Endothelial cell of umbilical vein (primary cell): ENCODE results near the gene ADARB2. TPM values are rescaled to one million over a fixed set of nuclear protein-coding genes. Genes with fewer than 3 reads are reported as not detected.

Experiments
- BruUV-seq: library from RNA; stranded (reverse); fragments of 400-500 nt; replicated peaks from 2 replicates; lab custom pipeline; 2021; lab: Mats Ljungman, UMichigan
- CTCF ChIA-PET: fragments of 300-600, 350-600 bp; sonication (Branson Sonifier 250); formaldehyde crosslinking; loops from one replicate; lab custom pipeline; 2021; ENCODE audit warnings: antibody characterized with exemption, inconsistent platforms; lab: Charles Lee
- POLR2A ChIA-PET: fragments of 300-600, 350-600 bp; sonication (Branson Sonifier 250); formaldehyde crosslinking; loops from one replicate; lab custom pipeline; 2021; ENCODE audit warnings: antibody characterized with exemption, inconsistent platforms; lab: Charles Lee
- DNase-seq: peaks from one replicate; pipeline ENCODE4 v3.0.0-alpha.2; 2011; ENCODE audit warnings: low read depth, low spot score
- FAIRE-seq: peaks from 2 replicates; lab custom pipeline; 2011; peaks lifted over from hg19 to GRCh38; lab: Jason Lieb, UNC
- H2AFZ ChIP-seq: 2 replicates; pipeline ENCODE4 v1.6.0; 2012; ENCODE audit warnings: low read depth, low read length, control low read depth, inconsistent platforms
- H3K27ac ChIP-seq: 2 replicates; pipeline ENCODE4 v1.5.1; 2011; ENCODE audit warnings: low read depth, mild to moderate bottlenecking, control low read depth, low read length, moderate library complexity; ENCODE audit not compliant: insufficient read depth
- H3K27me3 ChIP-seq, 2 experiments: 2 replicates each; pipeline versions ENCODE4 v1.6.0 to v1.6.1; 2011; ENCODE audit warnings: low read length in 2 of 2, mixed read lengths in 1 of 2; ENCODE audit not compliant: control insufficient read depth in 2 of 2, insufficient read depth in 2 of 2
- H3K36me3 ChIP-seq, 2 experiments: 2 replicates in 1 of 2; 3 replicates in 1 of 2; pipeline ENCODE4 v1.5.1; 2011; ENCODE audit warnings: low read length in 2 of 2, mild to moderate bottlenecking in 1 of 2, moderate library complexity in 1 of 2; ENCODE audit not compliant: control insufficient read depth in 2 of 2, insufficient read depth in 2 of 2; ENCODE audit errors: extremely low read depth in 1 of 2
- H3K4me1 ChIP-seq: 3 replicates; pipeline ENCODE4 v1.5.1; 2011; ENCODE audit warnings: mild to moderate bottlenecking, low read length; ENCODE audit not compliant: control insufficient read depth, insufficient read depth; ENCODE audit errors: extremely low read depth
- H3K4me2 ChIP-seq: 2 replicates; pipeline ENCODE4 v1.6.1; 2011; ENCODE audit warnings: low read length, control low read depth, mixed read lengths; ENCODE audit not compliant: insufficient read depth
- H3K4me3 ChIP-seq, 3 experiments: fragments of 200-600 bp in 1 of 3; sonication (generic), shearing (Covaris generic) in 1 of 3; replicated peaks in 1 of 3; 2 replicates each; pipeline ENCODE4 v1.5.1; 2011 to 2016; ENCODE audit warnings: control low read depth in 3 of 3, low read length in 3 of 3, mild to moderate bottlenecking in 2 of 3, inconsistent platforms in 1 of 3, low read depth in 1 of 3, moderate library complexity in 1 of 3; ENCODE audit not compliant: insufficient read depth in 1 of 3
- H3K79me2 ChIP-seq: 2 replicates; pipeline ENCODE4 v1.6.0; 2012; ENCODE audit warnings: low read length, inconsistent platforms; ENCODE audit not compliant: control insufficient read depth, insufficient read depth
- H3K9ac ChIP-seq: replicated peaks from 2 replicates; pipeline ENCODE3; 2011; ENCODE audit warnings: low read length, control low read depth; ENCODE audit not compliant: insufficient read depth; ENCODE audit errors: extremely low read depth
- H3K9me1 ChIP-seq: replicated peaks from 3 replicates; pipeline ENCODE4 v1.6.0; 2011; ENCODE audit warnings: mild to moderate bottlenecking, low read length; ENCODE audit not compliant: control insufficient read depth, insufficient read depth; ENCODE audit errors: extremely low read depth
- H3K9me3 ChIP-seq: replicated peaks from 2 replicates; pipeline ENCODE4 v1.5.1; 2012; ENCODE audit warnings: low read length, inconsistent platforms; ENCODE audit not compliant: control insufficient read depth, insufficient read depth
- H4K20me1 ChIP-seq: replicated peaks from 2 replicates; pipeline ENCODE3; 2011; ENCODE audit warnings: mild to moderate bottlenecking, low read length; ENCODE audit not compliant: control insufficient read depth, insufficient read depth; ENCODE audit errors: extremely low read depth
- EZH2 ChIP-seq: IDR thresholded peaks from 2 replicates; pipeline ENCODE4 v1.6.1; 2012; ENCODE audit warnings: borderline replicate concordance, low read depth, mild to moderate bottlenecking, moderate library complexity, low read length, inconsistent platforms; ENCODE audit not compliant: severe bottlenecking
- FOS ChIP-seq: IDR thresholded peaks from 2 replicates; pipeline ENCODE4 v1.6.1; 2011; ENCODE audit warnings: mild to moderate bottlenecking, low read length, moderate library complexity, borderline replicate concordance; ENCODE audit not compliant: insufficient read depth
- GATA2 ChIP-seq: IDR thresholded peaks from 2 replicates; pipeline ENCODE4 v1.7.0; 2011; ENCODE audit warnings: low read depth, mild to moderate bottlenecking, moderate library complexity, mixed read lengths, low read length; ENCODE audit not compliant: insufficient read length, insufficient read depth
- JUN ChIP-seq: IDR thresholded peaks from 2 replicates; pipeline ENCODE4 v1.6.1; 2011; ENCODE audit warnings: borderline replicate concordance, low read depth; ENCODE audit not compliant: insufficient read length, insufficient read depth
- MAX ChIP-seq: IDR thresholded peaks from 2 replicates; pipeline ENCODE4 v1.6.1; 2011; ENCODE audit not compliant: insufficient read depth, insufficient read length
- MYC ChIP-seq: IDR thresholded peaks from one replicate; pipeline ENCODE4 v1.6.1; 2011; ENCODE audit warnings: mild to moderate bottlenecking, low read depth, low read length
- POLR2A ChIP-seq: IDR thresholded peaks from 2 replicates; pipeline ENCODE4 v1.6.1; 2012; ENCODE audit warnings: low read depth, mild to moderate bottlenecking, control low read depth, low read length
- POLR2AphosphoS5 ChIP-seq: IDR thresholded peaks from 2 replicates; pipeline ENCODE4 v1.6.1; 2012; ENCODE audit warnings: low read depth, mild to moderate bottlenecking, control low read depth, low read length, moderate library complexity; ENCODE audit not compliant: insufficient read depth
- dilution Hi-C: fragments of 300-500 bp; cut with MboI; formaldehyde crosslinking; loops from one replicate; pipeline ENCODE4 v1.15.0; 2019; ENCODE audit warnings: low sequenced_read_pairs; ENCODE audit not compliant: extremely low pct_ligation_motif_present
- intact Hi-C: fragments of 100-400 bp; cut with micrococcal nuclease; formaldehyde crosslinking; loops from one replicate; pipeline ENCODE4 v1.10.0; 2022
- polyA plus RNA-seq, 4 experiments: library from polyadenylated mRNA; depleted of rRNA in 3 of 4; stranded (reverse) in 3 of 4; unstranded in 1 of 4; fragments of >200 nt; gene quantifications; 2 replicates each; pipeline versions ENCODE4 v1.2.1 to v1.2.3, GENCODE V29; 2011 to 2012; ENCODE audit warnings: missing spikeins in 1 of 4
- total RNA-seq: library from RNA; stranded (reverse); gene quantifications from 2 replicates; pipeline ENCODE4 v1.2.3, GENCODE V29; 2021
- TF ChIP-seq, protein P1 (sequence below), 2 donors: IDR thresholded peaks; 1 replicate in 1 of 2; 2 replicates in 1 of 2; pipeline ENCODE4 v1.5.1; 2011; ENCODE audit warnings: low read length in 2 of 2, mild to moderate bottlenecking in 2 of 2, moderate library complexity in 2 of 2, control low read depth in 1 of 2, inconsistent platforms in 1 of 2, low read depth in 1 of 2; ENCODE audit not compliant: insufficient read depth in 1 of 2; ENCODE audit errors: extremely low read depth in 1 of 2

The ADARB2 gene
- total and polyA plus RNA-seq, 2 donors (not counting 3 experiments of a cell fraction or from before 2014, with no cell fraction given) = not detected

DNA sequence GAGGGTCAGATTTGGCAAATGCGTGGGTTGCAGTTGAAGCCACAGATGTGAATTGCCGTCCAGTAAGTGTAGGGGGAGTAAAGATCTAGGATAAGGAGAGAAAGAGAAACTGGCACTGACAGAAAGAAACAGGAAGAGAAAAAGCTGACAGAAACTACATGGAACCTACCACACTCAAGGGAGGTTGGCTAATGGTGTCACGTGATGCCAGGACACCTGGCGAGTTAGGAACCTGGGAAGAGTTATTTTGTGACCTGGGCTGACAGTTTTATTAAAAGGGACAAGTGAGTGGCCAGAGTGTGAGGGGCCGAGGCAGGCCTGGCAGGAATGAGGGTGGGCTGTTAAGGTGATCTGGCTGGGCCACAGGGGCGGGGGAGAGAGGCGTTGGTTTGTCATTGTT lies 188.7 kb downstream of the ADARB2 start:
- dilution Hi-C loops = no loop called here
- BruUV-seq = no TSS peak
- Histone ChIP-seq H2AFZ (no peak overlapping the region), H3K9me3 (peaks cover 5% of the 10 kb centered on the region), H3K9ac (no peak overlapping the region), H3K79me2 (no peaks in the 10 kb centered on the region), H3K36me3 (no peaks in the 10 kb centered on the region), H3K27me3 (no peaks in the 10 kb centered on the region), H4K20me1 (no peaks in the 10 kb centered on the region), H3K4me3 (no peak overlapping the region), H3K4me2 (no peak overlapping the region), H3K27ac (no peak overlapping the region), H3K4me1 (no peaks in the 10 kb centered on the region), H3K9me1 (no peaks in the 10 kb centered on the region)
- FAIRE-seq (no peak), DNase-seq (no peak)
- intact Hi-C loops = no loop called here
- ChIA-PET CTCF (no interaction called here), POLR2A (no interaction called here)
- no peak for TF ChIP-seq MAX
- no peak for TF ChIP-seq GATA2

GRCh38 chr10:1548146-1548545 lies 189.2 kb downstream of the ADARB2 start:
- Histone ChIP-seq H3K9me3 (peaks cover 5% of the 10 kb centered on the region), H2AFZ (no peak overlapping the region), H3K4me2 (no peak overlapping the region), H3K4me1 (no peaks in the 10 kb centered on the region), H3K27me3 (no peaks in the 10 kb centered on the region), H3K9ac (no peak overlapping the region), H3K27ac (no peak overlapping the region), H4K20me1 (no peaks in the 10 kb centered on the region), H3K79me2 (no peaks in the 10 kb centered on the region), H3K9me1 (no peaks in the 10 kb centered on the region), H3K36me3 (no peaks in the 10 kb centered on the region), H3K4me3 (no peak overlapping the region)
- POLR2A ChIA-PET = no interaction called here
- DNase-seq (no peak), FAIRE-seq (no peak)
- BruUV-seq = no TSS peak
- CTCF ChIA-PET = no interaction called here
- intact Hi-C loops (no loop called here), dilution Hi-C loops (no loop called here)
- TF ChIP-seq MYC (no peak), GATA2 (no peak), MAX (no peak), FOS (no peak), EZH2 (no peak), POLR2AphosphoS5 (no peak), JUN (no peak), POLR2A (no peak)
- TF ChIP-seq, protein P1, sequence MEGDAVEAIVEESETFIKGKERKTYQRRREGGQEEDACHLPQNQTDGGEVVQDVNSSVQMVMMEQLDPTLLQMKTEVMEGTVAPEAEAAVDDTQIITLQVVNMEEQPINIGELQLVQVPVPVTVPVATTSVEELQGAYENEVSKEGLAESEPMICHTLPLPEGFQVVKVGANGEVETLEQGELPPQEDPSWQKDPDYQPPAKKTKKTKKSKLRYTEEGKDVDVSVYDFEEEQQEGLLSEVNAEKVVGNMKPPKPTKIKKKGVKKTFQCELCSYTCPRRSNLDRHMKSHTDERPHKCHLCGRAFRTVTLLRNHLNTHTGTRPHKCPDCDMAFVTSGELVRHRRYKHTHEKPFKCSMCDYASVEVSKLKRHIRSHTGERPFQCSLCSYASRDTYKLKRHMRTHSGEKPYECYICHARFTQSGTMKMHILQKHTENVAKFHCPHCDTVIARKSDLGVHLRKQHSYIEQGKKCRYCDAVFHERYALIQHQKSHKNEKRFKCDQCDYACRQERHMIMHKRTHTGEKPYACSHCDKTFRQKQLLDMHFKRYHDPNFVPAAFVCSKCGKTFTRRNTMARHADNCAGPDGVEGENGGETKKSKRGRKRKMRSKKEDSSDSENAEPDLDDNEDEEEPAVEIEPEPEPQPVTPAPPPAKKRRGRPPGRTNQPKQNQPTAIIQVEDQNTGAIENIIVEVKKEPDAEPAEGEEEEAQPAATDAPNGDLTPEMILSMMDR (IDR thresholded peaks at IDR 0.05; ENCODE audit: extremely low read depth in 1 of 2, insufficient read depth in 1 of 2, low read depth in 1 of 2, low read length in 2 of 2) = no peak
